HL-60 (cell line): ENCODE data around the gene EPPIN.

Experiments
- DNase-seq, 2 experiments: peaks; one replicate each; pipeline ENCODE4 v3.0.0-alpha.2; 2010 to 2020; ENCODE audit warnings: low read depth in 1 of 2, low spot score in 1 of 2
- H3K27ac ChIP-seq: fragments of 250-450 bp; sonication (Bioruptor Pico); replicated peaks from 2 replicates; pipeline ENCODE4 v1.5.1; 2020; ENCODE audit warnings: mild to moderate bottlenecking, moderate library complexity
- H3K27me3 ChIP-seq: fragments of 250-450 bp; sonication (Bioruptor Pico); 2 replicates; pipeline ENCODE4 v1.5.1; 2021; ENCODE audit warnings: mild to moderate bottlenecking, moderate library complexity; ENCODE audit not compliant: insufficient read depth, poor library complexity, severe bottlenecking
- H3K4me3 ChIP-seq: replicated peaks from 2 replicates; pipeline ENCODE4 v1.5.1; 2011; ENCODE audit warnings: mild to moderate bottlenecking, control low read depth, low read length; ENCODE audit not compliant: insufficient read depth
- GABPA ChIP-seq: IDR thresholded peaks from 2 replicates; pipeline ENCODE4 v1.6.1; 2012; ENCODE audit warnings: low read depth
- POLR2AphosphoS5 ChIP-seq: IDR thresholded peaks from 2 replicates; pipeline ENCODE4 v1.6.1; 2012; ENCODE audit warnings: low read depth
- REST ChIP-seq: IDR thresholded peaks from 2 replicates; pipeline ENCODE4 v1.6.1; 2012; ENCODE audit warnings: low read depth; ENCODE audit not compliant: insufficient replicate concordance
- SPI1 ChIP-seq: IDR thresholded peaks from 2 replicates; pipeline ENCODE4 v1.6.1; 2012; ENCODE audit warnings: low read depth, mild to moderate bottlenecking, borderline replicate concordance
- TF ChIP-seq, protein P1 (sequence below): IDR thresholded peaks from one replicate; pipeline ENCODE4 v1.5.1; 2011; ENCODE audit warnings: low read length, control low read depth, inconsistent platforms; ENCODE audit not compliant: insufficient read depth

The EPPIN gene

GRCh38 chr20:45515147-45515913 lies 31.9 kb downstream of the EPPIN start, which contains the start of gene SPINT3:
Gene SPINT3, minus strand, starts transcription at chr20:45515622. Its CDS starts 14 bp downstream, at chr20:45515608.
- Histone ChIP-seq H3K27me3 (no peaks in the 10 kb centered on the region), H3K4me3 (no peak within 1 kb of the TSS), H3K27ac (no peak within 1 kb of the TSS)
- TF ChIP-seq REST, result peak; percentile 85
- no peak for TF ChIP-seq POLR2AphosphoS5
- DNase-seq, result no peak

DNA sequence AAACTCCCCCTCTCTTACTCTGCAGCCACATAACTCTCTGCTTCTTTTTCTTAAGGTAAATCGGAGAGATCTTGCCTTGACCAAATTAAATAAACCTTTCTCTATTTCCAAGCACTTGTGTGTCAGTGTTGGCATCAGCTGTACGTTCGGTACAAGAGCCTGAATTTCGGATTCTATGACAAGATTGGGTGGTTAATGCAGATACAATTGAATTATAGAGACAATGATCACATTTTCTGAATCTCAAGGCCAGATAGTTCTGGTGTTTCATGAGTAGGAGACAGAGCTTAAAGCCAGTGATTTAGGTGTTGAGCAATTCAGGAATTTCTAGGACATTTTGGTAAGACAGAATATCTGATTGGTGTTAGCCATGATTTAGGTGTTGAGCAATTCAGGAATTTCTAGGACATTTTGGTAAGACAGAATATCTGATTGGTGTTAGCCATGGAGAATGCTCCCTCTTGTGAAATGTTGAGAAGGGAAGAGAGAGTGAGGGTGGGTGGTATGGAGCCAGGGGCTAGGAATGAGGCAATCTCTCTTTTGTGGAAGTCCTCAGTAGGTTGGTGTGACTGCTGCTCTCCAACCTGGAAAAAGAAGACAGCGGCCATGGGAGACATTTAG lies 36.8 kb downstream of the EPPIN start:
- H3K4me3 ChIP-seq, result no peak overlapping the region
- no peak overlapping the region for H3K27ac ChIP-seq
- TF ChIP-seq GABPA, result no peak
- no peak for TF ChIP-seq SPI1
- TF ChIP-seq, protein P1, sequence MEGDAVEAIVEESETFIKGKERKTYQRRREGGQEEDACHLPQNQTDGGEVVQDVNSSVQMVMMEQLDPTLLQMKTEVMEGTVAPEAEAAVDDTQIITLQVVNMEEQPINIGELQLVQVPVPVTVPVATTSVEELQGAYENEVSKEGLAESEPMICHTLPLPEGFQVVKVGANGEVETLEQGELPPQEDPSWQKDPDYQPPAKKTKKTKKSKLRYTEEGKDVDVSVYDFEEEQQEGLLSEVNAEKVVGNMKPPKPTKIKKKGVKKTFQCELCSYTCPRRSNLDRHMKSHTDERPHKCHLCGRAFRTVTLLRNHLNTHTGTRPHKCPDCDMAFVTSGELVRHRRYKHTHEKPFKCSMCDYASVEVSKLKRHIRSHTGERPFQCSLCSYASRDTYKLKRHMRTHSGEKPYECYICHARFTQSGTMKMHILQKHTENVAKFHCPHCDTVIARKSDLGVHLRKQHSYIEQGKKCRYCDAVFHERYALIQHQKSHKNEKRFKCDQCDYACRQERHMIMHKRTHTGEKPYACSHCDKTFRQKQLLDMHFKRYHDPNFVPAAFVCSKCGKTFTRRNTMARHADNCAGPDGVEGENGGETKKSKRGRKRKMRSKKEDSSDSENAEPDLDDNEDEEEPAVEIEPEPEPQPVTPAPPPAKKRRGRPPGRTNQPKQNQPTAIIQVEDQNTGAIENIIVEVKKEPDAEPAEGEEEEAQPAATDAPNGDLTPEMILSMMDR, result no peak
- TF ChIP-seq REST, result no peak
- TF ChIP-seq POLR2AphosphoS5, result no peak
- DNase-seq, result no peak
- no peaks in the 10 kb centered on the region for H3K27me3 ChIP-seq

DNA sequence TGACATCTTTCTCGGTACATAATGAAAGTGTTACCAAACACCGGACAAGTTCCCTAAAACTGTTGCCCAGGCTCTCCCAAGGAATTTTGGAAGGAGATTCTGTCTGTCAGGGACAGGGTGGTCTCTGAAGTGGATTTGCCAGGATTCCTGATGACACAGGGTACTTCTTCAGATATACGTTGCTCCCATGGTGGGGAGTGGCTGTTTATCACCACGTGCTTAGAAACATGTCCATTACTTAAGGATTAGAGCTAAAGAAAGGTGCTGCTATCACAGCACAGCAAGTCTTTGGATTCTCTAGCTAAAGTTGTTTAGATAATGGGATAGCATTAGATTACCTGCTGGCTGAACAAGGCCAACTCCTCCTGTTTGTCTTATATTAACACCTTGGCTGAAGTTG lies 38.1 kb downstream of the EPPIN start:
- no peak for DNase-seq
- TF ChIP-seq, protein P1, result no peak
- TF ChIP-seq SPI1, result no peak
- TF ChIP-seq POLR2AphosphoS5, result no peak
- no peak for TF ChIP-seq GABPA
- TF ChIP-seq REST, result no peak
- no peak overlapping the region for H3K4me3 ChIP-seq
- H3K27me3 ChIP-seq, result no peaks in the 10 kb centered on the region
- no peak overlapping the region for H3K27ac ChIP-seq
